ENCODE measurements around the gene CLDN4. TPM values are rescaled to one million over a fixed set of nuclear protein-coding genes. Genes with fewer than 3 reads are reported as not detected.
"Not testable (repeated sequence)": the region's sequence is repeated elsewhere in the genome, so short reads cannot be mapped to it uniquely, and the experiment has no call there.

CLDN4 gene
- total RNA-seq (under 1 TPM; 0.05 to 0.14 TPM), total RNA-seq (0 to 0.33 (median 0) reads per million in 172 experiments)
- 0.14 TPM for polyA plus RNA-seq (2013, experiment 1 of 2)
- 0.35 TPM for polyA plus RNA-seq (2013, experiment 2 of 2)

- no peak within 1 kb of the TSS for H3K27ac Mint-ChIP-seq
- ATAC-seq (ENCODE audit: poor library complexity) (no peak), DNase-seq (no peak)
- no peak within 1 kb of the TSS for H3K4me3 Mint-ChIP-seq
- H3K9me3 Mint-ChIP-seq, result no peaks in the 10 kb centered on the region
- Histone ChIP-seq H3K9me3 (ENCODE audit: control insufficient read depth in 1 of 2, insufficient read depth in 1 of 2, low read length in 2 of 2) (peaks cover 0 to 4% of the 10 kb centered on the region in 2 experiments), H3K27me3 (ENCODE audit: control insufficient read depth in 1 of 2, insufficient read depth in 2 of 2, low read length in 2 of 2) (peaks cover 0 to 5% of the 10 kb centered on the region in 2 experiments), H3K36me3 (ENCODE audit: insufficient read depth, low read length) (no peaks in the 10 kb centered on the region), H3K4me3 (ENCODE audit: low read length) (no peak within 1 kb of the TSS), H3K27ac (ENCODE audit: low read depth in 1 of 2, low read length in 2 of 2) (no peak within 1 kb of the TSS), H3K4me1 (ENCODE audit: insufficient read depth, low read length) (peaks cover 37% of the 10 kb centered on the region)
- TF ChIP-seq, protein P1, sequence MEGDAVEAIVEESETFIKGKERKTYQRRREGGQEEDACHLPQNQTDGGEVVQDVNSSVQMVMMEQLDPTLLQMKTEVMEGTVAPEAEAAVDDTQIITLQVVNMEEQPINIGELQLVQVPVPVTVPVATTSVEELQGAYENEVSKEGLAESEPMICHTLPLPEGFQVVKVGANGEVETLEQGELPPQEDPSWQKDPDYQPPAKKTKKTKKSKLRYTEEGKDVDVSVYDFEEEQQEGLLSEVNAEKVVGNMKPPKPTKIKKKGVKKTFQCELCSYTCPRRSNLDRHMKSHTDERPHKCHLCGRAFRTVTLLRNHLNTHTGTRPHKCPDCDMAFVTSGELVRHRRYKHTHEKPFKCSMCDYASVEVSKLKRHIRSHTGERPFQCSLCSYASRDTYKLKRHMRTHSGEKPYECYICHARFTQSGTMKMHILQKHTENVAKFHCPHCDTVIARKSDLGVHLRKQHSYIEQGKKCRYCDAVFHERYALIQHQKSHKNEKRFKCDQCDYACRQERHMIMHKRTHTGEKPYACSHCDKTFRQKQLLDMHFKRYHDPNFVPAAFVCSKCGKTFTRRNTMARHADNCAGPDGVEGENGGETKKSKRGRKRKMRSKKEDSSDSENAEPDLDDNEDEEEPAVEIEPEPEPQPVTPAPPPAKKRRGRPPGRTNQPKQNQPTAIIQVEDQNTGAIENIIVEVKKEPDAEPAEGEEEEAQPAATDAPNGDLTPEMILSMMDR (IDR thresholded peaks at IDR 0.05), result no peak
- H3K27me3 Mint-ChIP-seq, result peaks cover 9% of the 10 kb centered on the region
- peaks cover 33% of the 10 kb centered on the region for H3K4me1 Mint-ChIP-seq (ENCODE audit: low read depth)
- intact Hi-C loops (cut with DNase I, micrococcal nuclease), result no loop called here
- H3K36me3 Mint-ChIP-seq (ENCODE audit: low read depth), result no peaks in the 10 kb centered on the region
- ChIA-PET CTCF (no interaction called here), POLR2A (no interaction called here)
Observed at GRCh38 chr7:73830681-73831583, at the start of gene CLDN4. CLDN4 (plus strand) TSS chr7:73830996; CDS start chr7:73831202, 206 bp downstream.

GRCh38 chr7:73786588-73786987 is 44.2 kb upstream of the CLDN4 start:
- no peak overlapping the region for H3K4me3 ChIP-seq (ENCODE audit: low read length)
- Mint-ChIP-seq H3K27ac (no peak overlapping the region), H3K4me3 (no peak overlapping the region), H3K4me1 (ENCODE audit: low read depth) (no peaks in the 10 kb centered on the region), H3K27me3 (no peaks in the 10 kb centered on the region), H3K9me3 (no peaks in the 10 kb centered on the region), H3K36me3 (ENCODE audit: low read depth) (no peaks in the 10 kb centered on the region)
- H3K9me3 ChIP-seq (ENCODE audit: control insufficient read depth in 1 of 2, insufficient read depth in 1 of 2, low read length in 2 of 2), result no peaks in the 10 kb centered on the region
- H3K36me3 ChIP-seq (ENCODE audit: insufficient read depth, low read length), result no peaks in the 10 kb centered on the region
- POLR2A ChIA-PET, result no interaction called here
- TF ChIP-seq, protein P1 (IDR thresholded peaks at IDR 0.05), result no peak
- CTCF ChIA-PET, result no interaction called here
- no peak for ATAC-seq (ENCODE audit: poor library complexity)
- no peak for DNase-seq
- no peak overlapping the region for H3K27ac ChIP-seq (ENCODE audit: low read depth in 1 of 2, low read length in 2 of 2)
- H3K4me1 ChIP-seq (ENCODE audit: insufficient read depth, low read length), result no peaks in the 10 kb centered on the region
- H3K27me3 ChIP-seq (ENCODE audit: control insufficient read depth in 1 of 2, insufficient read depth in 2 of 2, low read length in 2 of 2), result no peaks in the 10 kb centered on the region
- intact Hi-C loops (cut with DNase I, micrococcal nuclease), result no loop called here

DNA sequence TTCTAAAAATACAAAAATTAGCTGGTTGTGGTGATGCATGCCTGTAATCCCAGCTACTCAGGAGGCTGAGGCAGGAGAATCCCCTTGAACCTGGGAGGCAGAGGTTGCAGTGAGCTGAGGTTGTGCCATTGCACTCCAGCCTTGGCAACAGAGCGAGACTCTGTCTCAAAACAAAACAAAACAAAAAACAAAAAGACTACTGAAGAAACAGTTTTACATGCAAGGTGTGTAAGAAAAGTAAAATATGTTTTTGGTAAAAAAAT is 43.1 kb upstream of the CLDN4 start:
- intact Hi-C loops (cut with DNase I, micrococcal nuclease); H3K27me3 ChIP-seq (ENCODE audit: control insufficient read depth in 1 of 2, insufficient read depth in 2 of 2, low read length in 2 of 2); H3K4me1 Mint-ChIP-seq (ENCODE audit: low read depth); H3K4me3 ChIP-seq (ENCODE audit: low read length); H3K27ac Mint-ChIP-seq; CTCF ChIA-PET; H3K27me3 Mint-ChIP-seq; H3K36me3 Mint-ChIP-seq (ENCODE audit: low read depth); POLR2A ChIA-PET; H3K36me3 ChIP-seq (ENCODE audit: insufficient read depth, low read length); H3K4me3 Mint-ChIP-seq; ATAC-seq (ENCODE audit: poor library complexity); H3K4me1 ChIP-seq (ENCODE audit: insufficient read depth, low read length); H3K9me3 ChIP-seq (ENCODE audit: control insufficient read depth in 1 of 2, insufficient read depth in 1 of 2, low read length in 2 of 2); H3K9me3 Mint-ChIP-seq; H3K27ac ChIP-seq (ENCODE audit: low read depth in 1 of 2, low read length in 2 of 2); DNase-seq: not testable (repeated sequence)

GRCh38 chr7:73789051-73789450 is 41.7 kb upstream of the CLDN4 start:
- Histone ChIP-seq H3K27ac (ENCODE audit: low read depth in 1 of 2, low read length in 2 of 2) (no peak overlapping the region), H3K4me1 (ENCODE audit: insufficient read depth, low read length) (no peaks in the 10 kb centered on the region), H3K9me3 (ENCODE audit: control insufficient read depth in 1 of 2, insufficient read depth in 1 of 2, low read length in 2 of 2) (no peaks in the 10 kb centered on the region), H3K4me3 (ENCODE audit: low read length) (no peak overlapping the region), H3K27me3 (ENCODE audit: control insufficient read depth in 1 of 2, insufficient read depth in 2 of 2, low read length in 2 of 2) (no peaks in the 10 kb centered on the region), H3K36me3 (ENCODE audit: insufficient read depth, low read length) (no peaks in the 10 kb centered on the region)
- Mint-ChIP-seq H3K36me3 (ENCODE audit: low read depth) (no peaks in the 10 kb centered on the region), H3K27me3 (no peaks in the 10 kb centered on the region), H3K4me3 (no peak overlapping the region), H3K9me3 (no peaks in the 10 kb centered on the region), H3K27ac (no peak overlapping the region), H3K4me1 (ENCODE audit: low read depth) (no peaks in the 10 kb centered on the region)
- TF ChIP-seq, protein P1 (IDR thresholded peaks at IDR 0.05), result no peak
- ATAC-seq (ENCODE audit: poor library complexity) (no peak), DNase-seq (no peak)
- CTCF ChIA-PET, result no interaction called here
- intact Hi-C loops (cut with DNase I, micrococcal nuclease), result no loop called here
- POLR2A ChIA-PET, result no interaction called here

GRCh38 chr7:73791170-73791690 is 39.6 kb upstream of the CLDN4 start:
- H3K9me3 Mint-ChIP-seq; H3K4me1 ChIP-seq (ENCODE audit: insufficient read depth, low read length); H3K27me3 Mint-ChIP-seq; H3K4me3 ChIP-seq (ENCODE audit: low read length); DNase-seq; H3K4me3 Mint-ChIP-seq; POLR2A ChIA-PET; intact Hi-C loops (cut with DNase I, micrococcal nuclease); H3K36me3 ChIP-seq (ENCODE audit: insufficient read depth, low read length); H3K9me3 ChIP-seq (ENCODE audit: control insufficient read depth in 1 of 2, insufficient read depth in 1 of 2, low read length in 2 of 2); CTCF ChIA-PET; ATAC-seq (ENCODE audit: poor library complexity); H3K27ac Mint-ChIP-seq; H3K4me1 Mint-ChIP-seq (ENCODE audit: low read depth); H3K27ac ChIP-seq (ENCODE audit: low read depth in 1 of 2, low read length in 2 of 2); H3K27me3 ChIP-seq (ENCODE audit: control insufficient read depth in 1 of 2, insufficient read depth in 2 of 2, low read length in 2 of 2); H3K36me3 Mint-ChIP-seq (ENCODE audit: low read depth): not testable (repeated sequence)
